Measurements from ENCODE around the gene TFDP1. TPM values are rescaled to one million over a fixed set of nuclear protein-coding genes. Genes with fewer than 3 reads are reported as not detected.

The TFDP1 gene
- total and polyA plus RNA-seq, 10 donors, result 21.7 to 91.7 (median 51.7) TPM

DNA sequence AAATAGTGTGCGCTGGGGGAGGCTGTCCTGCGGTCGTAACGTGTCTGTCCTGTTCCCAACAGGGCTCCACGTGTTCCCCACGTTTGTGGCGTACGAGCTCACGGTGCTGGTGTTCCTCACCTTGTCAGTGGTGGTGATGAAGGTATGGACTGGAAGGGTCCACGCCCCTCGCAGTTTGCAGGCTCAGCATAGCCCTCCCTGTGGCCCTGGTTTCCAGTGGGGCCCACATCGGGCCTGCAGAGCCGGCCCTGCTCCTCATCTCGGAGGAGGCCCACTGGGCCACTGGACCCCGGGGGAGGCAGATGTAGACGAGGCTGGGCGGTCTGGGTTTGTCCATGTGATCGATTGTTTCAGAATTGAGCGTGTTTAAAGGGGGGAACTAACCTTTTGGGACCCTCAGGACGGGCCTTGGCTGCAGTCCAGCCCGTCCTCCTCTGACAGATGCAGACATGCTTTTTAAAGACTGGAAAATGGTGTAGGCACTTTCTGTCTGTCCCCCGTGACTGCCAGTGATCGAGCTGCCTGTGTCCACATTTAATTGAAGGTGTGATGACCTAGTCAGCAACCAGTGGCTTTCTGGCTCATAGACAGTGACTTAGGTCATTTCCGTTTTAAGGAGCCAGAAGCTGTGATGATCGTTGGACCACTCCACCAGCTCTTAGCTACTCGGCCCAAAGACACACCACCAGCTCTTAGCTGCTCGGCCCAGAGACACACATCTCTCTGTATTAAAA is 37.1 kb upstream of the TFDP1 start:
- WGBS, 5 donors, result 72 to 92% (median 90%) methylated on average over 20 to 27 of the region's 27 CpGs
- Histone ChIP-seq H3K4me1 (peaks cover 0 to 70% (median 32%) of the 10 kb centered on the region in 6 donors), H3K27ac (peak overlapping the region in 7 of 8 donors; percentile 32 to 83 (median 69)), H3K9me3 (peaks cover 0 to under 1% (median 0%) of the 10 kb centered on the region in 8 donors), H3K27me3 (replicated peaks in 1 of 7) (no peaks in the 10 kb centered on the region), H3K36me3 (peaks cover 0 to 91% (median 17%) of the 10 kb centered on the region in 6 donors), H3K4me3 (no peak overlapping the region)
- intact Hi-C loops (cut with DNase I; ENCODE audit: low total_unique reads), result no loop called here
- peak; percentile 62 for DNase-seq
- TF ChIP-seq POLR2A (IDR thresholded peaks at IDR 0.05) (no peak), POLR2AphosphoS5 (IDR thresholded peaks at IDR 0.05) (no peak)
- TF ChIP-seq, protein P1, sequence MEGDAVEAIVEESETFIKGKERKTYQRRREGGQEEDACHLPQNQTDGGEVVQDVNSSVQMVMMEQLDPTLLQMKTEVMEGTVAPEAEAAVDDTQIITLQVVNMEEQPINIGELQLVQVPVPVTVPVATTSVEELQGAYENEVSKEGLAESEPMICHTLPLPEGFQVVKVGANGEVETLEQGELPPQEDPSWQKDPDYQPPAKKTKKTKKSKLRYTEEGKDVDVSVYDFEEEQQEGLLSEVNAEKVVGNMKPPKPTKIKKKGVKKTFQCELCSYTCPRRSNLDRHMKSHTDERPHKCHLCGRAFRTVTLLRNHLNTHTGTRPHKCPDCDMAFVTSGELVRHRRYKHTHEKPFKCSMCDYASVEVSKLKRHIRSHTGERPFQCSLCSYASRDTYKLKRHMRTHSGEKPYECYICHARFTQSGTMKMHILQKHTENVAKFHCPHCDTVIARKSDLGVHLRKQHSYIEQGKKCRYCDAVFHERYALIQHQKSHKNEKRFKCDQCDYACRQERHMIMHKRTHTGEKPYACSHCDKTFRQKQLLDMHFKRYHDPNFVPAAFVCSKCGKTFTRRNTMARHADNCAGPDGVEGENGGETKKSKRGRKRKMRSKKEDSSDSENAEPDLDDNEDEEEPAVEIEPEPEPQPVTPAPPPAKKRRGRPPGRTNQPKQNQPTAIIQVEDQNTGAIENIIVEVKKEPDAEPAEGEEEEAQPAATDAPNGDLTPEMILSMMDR (IDR thresholded peaks at IDR 0.05 in 8 of 11, conservative IDR thresholded peaks at IDR 0.05 in 3 of 11), result no peak

DNA sequence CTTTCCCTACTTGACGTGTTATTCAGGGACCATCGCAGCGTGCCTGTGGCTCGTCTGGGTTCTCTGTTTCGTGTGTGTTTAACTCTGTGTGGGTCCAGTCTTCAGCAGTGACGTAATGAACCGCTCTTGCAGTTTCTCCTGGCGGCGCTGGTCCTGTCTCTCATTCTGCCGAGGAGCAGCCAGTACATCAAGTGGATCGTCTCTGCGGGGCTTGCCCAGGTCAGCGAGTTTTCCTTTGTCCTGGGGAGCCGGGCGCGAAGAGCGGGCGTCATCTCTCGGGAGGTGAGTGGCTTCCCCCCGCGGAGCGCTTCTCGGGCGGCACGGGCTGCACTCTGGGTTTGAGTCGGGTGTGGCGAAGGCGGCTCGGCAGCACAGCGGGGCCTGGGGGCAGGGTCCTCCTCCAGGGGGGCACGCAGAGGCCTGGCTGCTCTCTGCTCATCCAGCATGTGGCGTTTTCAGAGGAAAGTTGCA is 36.3 kb upstream of the TFDP1 start:
- peak overlapping the region in 6 of 8 donors; percentile 26 to 83 (median 66) for H3K27ac ChIP-seq
- peaks cover 0 to 75% (median 34%) of the 10 kb centered on the region in 6 donors for H3K4me1 ChIP-seq
- intact Hi-C loops (cut with DNase I; ENCODE audit: low total_unique reads), result no loop called here

DNA sequence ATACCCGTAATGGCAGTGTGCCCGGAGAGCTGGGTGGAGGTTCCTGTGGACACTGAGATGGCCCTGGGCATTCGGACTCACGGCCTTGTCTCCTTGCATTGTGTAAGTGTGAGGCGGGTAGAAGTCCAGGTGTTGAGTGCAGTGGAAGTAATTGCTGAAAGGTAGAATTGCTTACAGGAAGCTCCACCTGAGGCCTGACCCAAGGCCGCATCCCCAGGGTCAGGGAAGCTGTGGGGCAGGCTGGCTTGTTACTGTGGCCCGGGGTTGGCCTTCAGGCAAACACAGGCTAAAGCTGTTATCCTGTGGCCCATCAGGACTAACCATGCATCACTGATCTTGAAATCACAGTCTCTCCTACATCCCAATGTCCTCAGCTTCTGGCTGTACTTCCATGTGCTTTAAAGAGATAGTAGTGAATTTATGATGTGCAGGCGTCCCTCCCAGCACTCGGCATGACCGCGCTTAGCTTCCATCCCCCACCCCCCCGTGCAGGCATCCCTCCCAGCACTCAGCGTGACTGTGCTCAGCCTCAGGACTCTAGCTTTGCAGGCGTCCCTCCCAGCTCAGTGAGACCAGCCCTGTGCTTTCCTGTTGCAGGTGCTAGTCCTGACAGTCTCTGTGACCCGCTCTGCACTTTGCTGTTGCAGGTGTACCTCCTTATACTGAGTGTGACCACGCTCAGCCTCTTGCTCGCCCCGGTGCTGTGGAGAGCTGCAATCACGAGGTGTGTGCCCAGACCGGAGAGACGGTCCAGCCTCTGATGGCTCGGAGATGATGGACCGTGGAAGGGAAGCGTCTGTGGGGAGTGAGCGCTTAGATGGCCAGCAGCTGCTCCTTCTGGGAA is 35.6 kb upstream of the TFDP1 start:
- peaks cover 0 to 90% (median 17%) of the 10 kb centered on the region in 6 donors for H3K36me3 ChIP-seq
- peak; percentile 49 for DNase-seq
- H3K4me1 ChIP-seq, result peaks cover 0 to 77% (median 42%) of the 10 kb centered on the region in 6 donors
- peak overlapping the region in 1 of 8 donors; percentile 4 for H3K4me3 ChIP-seq
- 83 to 90% (median 86%) methylated on average over 22 to 25 of the region's 25 CpGs for WGBS, 5 donors
- H3K9me3 ChIP-seq, result no peaks in the 10 kb centered on the region
- no peaks in the 10 kb centered on the region for H3K27me3 ChIP-seq (replicated peaks in 1 of 7)
- TF ChIP-seq POLR2A (IDR thresholded peaks at IDR 0.05) (no peak), POLR2AphosphoS5 (IDR thresholded peaks at IDR 0.05) (no peak)
- TF ChIP-seq, protein P1 (IDR thresholded peaks at IDR 0.05 in 8 of 11, conservative IDR thresholded peaks at IDR 0.05 in 3 of 11), result no peak
- intact Hi-C loops (cut with DNase I; ENCODE audit: low total_unique reads), result no loop called here
- H3K27ac ChIP-seq, result peak overlapping the region in 5 of 8 donors; percentile 49 to 83 (median 64)

More for the DNA sequence above, 36.3 kb upstream of the TFDP1 start:
- 83 to 90% (median 88%) methylated on average over 25 to 32 of the region's 32 CpGs for WGBS, 5 donors
- Histone ChIP-seq H3K27me3 (replicated peaks in 1 of 7) (no peaks in the 10 kb centered on the region), H3K36me3 (peaks cover 0 to 88% (median 17%) of the 10 kb centered on the region in 6 donors), H3K4me3 (peak overlapping the region in 1 of 8 donors; percentile 4), H3K9me3 (no peaks in the 10 kb centered on the region)
- DNase-seq, result peak; percentile 75
- peak in 2 of 3 donors; percentile 28 to 46 for TF ChIP-seq POLR2AphosphoS5 (IDR thresholded peaks at IDR 0.05)
- TF ChIP-seq, protein P1 (IDR thresholded peaks at IDR 0.05 in 8 of 11, conservative IDR thresholded peaks at IDR 0.05 in 3 of 11), result no peak

Data from spleen (tissue), 11 donors.